Measurements from ENCODE around the gene OTUD3.
"Not testable (repeated sequence)": the region's sequence is repeated elsewhere in the genome, so short reads cannot be mapped to it uniquely, and the experiment has no call there.

OTUD3 gene

GRCh38 chr1:19869929-19870328 lies 12.3 kb upstream of the OTUD3 start:
- DNase-seq = no peak

- DNase-seq = no peak
Measured at GRCh38 chr1:19872190-19872589, 10.0 kb upstream of the OTUD3 start.

GRCh38 chr1:19877181-19877750 lies 4.9 kb upstream of the OTUD3 start:
- DNase-seq = no peak

- no peak for DNase-seq
Measured at GRCh38 chr1:19877821-19878636, 4.2 kb upstream of the OTUD3 start.

GRCh38 chr1:19878637-19878985 lies 3.6 kb upstream of the OTUD3 start:
- no peak for DNase-seq

GRCh38 chr1:19879227-19879626 lies 3.0 kb upstream of the OTUD3 start:
- DNase-seq = no peak

- DNase-seq = no peak
Measured at GRCh38 chr1:19879661-19880060, 2.5 kb upstream of the OTUD3 start.

GRCh38 chr1:19880841-19881240 lies 1.4 kb upstream of the OTUD3 start:
- not testable (repeated sequence) for DNase-seq

- DNase-seq = no peak
Measured at GRCh38 chr1:19884312-19884711, 2.1 kb downstream of the OTUD3 start.

- DNase-seq = no peak
Measured at GRCh38 chr1:19885821-19886220, 3.6 kb downstream of the OTUD3 start.

GRCh38 chr1:19888112-19888511 lies 5.9 kb downstream of the OTUD3 start:
- DNase-seq = no peak

GRCh38 chr1:19889656-19890055 lies 7.5 kb downstream of the OTUD3 start:
- DNase-seq = no peak

GRCh38 chr1:19892129-19892528 lies 9.9 kb downstream of the OTUD3 start:
- no peak for DNase-seq

- no peak for DNase-seq
Measured at GRCh38 chr1:19892628-19893168, 10.5 kb downstream of the OTUD3 start.

GRCh38 chr1:19893687-19894086 lies 11.5 kb downstream of the OTUD3 start:
- DNase-seq = no peak

- no peak for DNase-seq
Measured at GRCh38 chr1:19894218-19894617, 12.0 kb downstream of the OTUD3 start.

- no peak for DNase-seq
Measured at GRCh38 chr1:19901653-19902052, 19.5 kb downstream of the OTUD3 start.

- no peak for DNase-seq
Measured at GRCh38 chr1:19903621-19904020, 21.4 kb downstream of the OTUD3 start.

- DNase-seq = no peak
Measured at GRCh38 chr1:19907456-19907855, 25.3 kb downstream of the OTUD3 start.

- no peak for DNase-seq
Measured at GRCh38 chr1:19909392-19909791, 27.2 kb downstream of the OTUD3 start.

- no peak for DNase-seq
Measured at GRCh38 chr1:19909971-19910370, 27.8 kb downstream of the OTUD3 start.

GRCh38 chr1:19910650-19911049 lies 28.5 kb downstream of the OTUD3 start:
- no peak for DNase-seq

GRCh38 chr1:19918057-19918456 lies 35.9 kb downstream of the OTUD3 start:
- DNase-seq = peak; percentile 86

GRCh38 chr1:19920132-19920710 lies 38.0 kb downstream of the OTUD3 start:
- no peak for DNase-seq

Data from stimulated activated CD4-positive, alpha-beta T cell treated with anti-CD3 and anti-CD28 coated beads, Interleukin-4, amount 100 ng/mL, for 24 hours (primary cell).